GM12892 (cell line): ENCODE results near the gene CHKA.

Experiments
- DNase-seq: peaks from one replicate; pipeline ENCODE4 v3.0.0; 2011; ENCODE audit not compliant: insufficient read length
- FAIRE-seq: peaks from 2 replicates; lab custom pipeline; 2011; peaks lifted over from hg19 to GRCh38; lab: Jason Lieb, UNC
- POLR2A ChIP-seq: IDR thresholded peaks from 2 replicates; pipeline ENCODE4 v1.6.1; 2011; ENCODE audit warnings: low read depth, low read length, control low read depth
- POLR2AphosphoS5 ChIP-seq: IDR thresholded peaks from 2 replicates; pipeline ENCODE4 v1.6.1; 2011; ENCODE audit warnings: low read depth, low read length, control low read depth
- TAF1 ChIP-seq: IDR thresholded peaks from 2 replicates; pipeline ENCODE4 v1.6.1; 2011; ENCODE audit warnings: low read depth, mild to moderate bottlenecking, control low read depth, low read length, borderline replicate concordance

Gene CHKA

DNA sequence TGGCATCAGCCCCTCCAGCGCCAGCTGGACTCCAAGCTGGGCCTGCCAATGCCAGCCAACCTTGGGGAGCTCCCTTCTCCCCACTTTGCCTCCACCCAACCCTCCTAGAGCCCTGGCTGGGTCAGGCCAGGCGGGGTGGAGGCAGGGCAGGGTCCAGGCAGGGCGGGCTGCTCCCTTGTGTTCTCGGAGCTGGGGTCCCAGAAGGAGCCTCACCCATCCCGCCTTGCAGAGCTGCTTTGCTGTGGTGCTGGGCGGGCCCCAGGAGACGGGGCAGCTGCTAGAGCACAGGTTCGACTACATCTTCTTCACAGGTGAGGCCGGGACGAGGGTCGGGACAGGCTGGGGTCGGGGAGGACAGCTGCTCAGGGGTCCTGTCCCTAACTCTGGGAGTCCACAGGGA, 101.7 kb downstream of the CHKA start:
- DNase-seq (no peak), FAIRE-seq (no peak)
- no peak for TF ChIP-seq TAF1
- TF ChIP-seq POLR2AphosphoS5, result no peak
- TF ChIP-seq POLR2A, result no peak

GRCh38 chr11:68018730-68019190, 102.4 kb downstream of the CHKA start:
- FAIRE-seq, result no peak
- TF ChIP-seq POLR2A (no peak), POLR2AphosphoS5 (no peak)

GRCh38 chr11:68017980-68018729, 103.0 kb downstream of the CHKA start:
- DNase-seq, result no peak
- no peak for FAIRE-seq
- TF ChIP-seq TAF1 (no peak), POLR2AphosphoS5 (no peak), POLR2A (no peak)

More at GRCh38 chr11:68018730-68019190, 102.4 kb downstream of the CHKA start:
- DNase-seq, result no peak

DNA sequence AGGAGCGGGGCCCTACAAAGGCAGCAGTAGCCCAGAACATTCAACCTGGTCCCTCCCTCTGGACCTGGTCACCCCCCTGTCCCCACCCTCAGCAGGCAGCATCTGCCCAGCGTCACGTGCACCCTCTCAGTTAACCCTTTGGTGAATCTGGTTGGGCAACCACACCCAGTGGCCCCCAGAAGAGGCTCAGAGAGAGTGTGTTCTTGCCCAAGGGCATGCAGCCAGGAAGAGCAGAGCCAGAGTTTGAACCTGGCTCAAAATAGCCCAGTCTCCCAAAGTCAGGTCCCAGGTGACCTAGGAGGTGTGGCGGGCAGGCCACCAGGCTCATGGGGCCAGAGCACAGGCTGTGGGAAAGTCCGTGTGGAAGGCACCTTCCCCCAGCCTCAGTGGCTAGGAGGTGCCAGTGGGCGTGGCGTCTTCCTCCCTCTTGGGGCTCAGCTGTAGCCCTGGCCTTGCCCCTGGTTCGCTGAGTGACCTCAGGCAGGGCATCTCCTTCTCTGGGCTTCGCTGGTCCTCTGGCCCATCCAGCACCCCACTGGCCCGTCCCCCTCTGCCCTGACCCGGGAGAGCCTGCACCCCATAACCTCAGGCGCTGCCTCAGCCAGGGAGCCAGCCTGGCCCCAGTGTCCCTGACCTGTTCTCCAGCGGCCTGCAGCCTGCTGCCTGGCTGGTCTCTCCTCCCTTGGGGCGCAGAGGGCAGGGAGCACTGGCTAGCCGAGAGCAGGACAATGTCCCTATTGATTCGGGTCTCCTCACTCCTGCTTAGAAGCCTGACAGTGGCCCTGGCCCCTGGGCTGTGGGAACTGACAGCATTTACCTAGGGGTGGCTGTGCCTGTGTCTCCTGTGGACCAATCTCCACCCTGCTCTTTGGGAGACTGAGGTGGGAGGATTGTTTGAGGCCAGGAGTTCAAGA, 104.0 kb downstream of the CHKA start:
- FAIRE-seq (no peak), DNase-seq (no peak)
- TF ChIP-seq POLR2A, result no peak
- TF ChIP-seq POLR2AphosphoS5, result no peak
- no peak for TF ChIP-seq TAF1

DNA sequence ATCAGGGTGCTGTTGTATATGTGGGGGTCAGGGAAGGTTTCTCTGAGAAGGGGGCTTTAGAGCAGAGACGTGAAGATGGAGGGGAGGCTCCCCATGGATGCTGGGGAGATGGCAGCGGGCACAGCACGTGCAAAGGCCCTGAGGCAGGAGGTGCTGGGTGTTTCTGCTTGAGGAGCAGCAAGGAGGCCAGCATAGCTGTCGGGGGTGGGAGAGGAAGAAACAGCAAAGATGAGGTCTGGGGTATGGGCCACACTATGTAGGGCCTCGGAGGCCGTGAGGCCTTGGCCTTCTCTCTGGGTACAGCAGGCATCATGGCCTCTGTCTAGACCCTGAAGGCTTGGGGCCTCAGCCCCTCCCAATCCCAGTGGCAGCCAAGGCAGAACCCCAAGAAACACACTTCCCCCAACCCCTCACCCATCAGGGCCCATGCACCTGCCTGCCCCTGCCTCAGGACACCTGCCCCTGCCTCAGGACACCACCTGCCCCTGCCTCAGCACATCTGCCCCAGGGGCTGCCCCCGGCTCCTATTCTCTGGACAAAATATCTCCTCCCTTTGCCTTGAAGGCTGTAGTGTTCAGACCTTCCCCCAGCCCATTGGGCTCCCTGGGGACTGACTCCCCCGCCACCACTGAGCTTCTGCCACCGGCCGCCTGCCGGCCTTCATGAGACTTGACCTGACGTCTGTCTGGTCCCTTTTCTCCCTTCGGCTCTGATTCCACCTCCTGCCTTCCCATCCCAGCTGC, 104.9 kb downstream of the CHKA start:
- FAIRE-seq, result no peak
- TF ChIP-seq POLR2AphosphoS5 (no peak), TAF1 (no peak), POLR2A (no peak)
- no peak for DNase-seq

DNA sequence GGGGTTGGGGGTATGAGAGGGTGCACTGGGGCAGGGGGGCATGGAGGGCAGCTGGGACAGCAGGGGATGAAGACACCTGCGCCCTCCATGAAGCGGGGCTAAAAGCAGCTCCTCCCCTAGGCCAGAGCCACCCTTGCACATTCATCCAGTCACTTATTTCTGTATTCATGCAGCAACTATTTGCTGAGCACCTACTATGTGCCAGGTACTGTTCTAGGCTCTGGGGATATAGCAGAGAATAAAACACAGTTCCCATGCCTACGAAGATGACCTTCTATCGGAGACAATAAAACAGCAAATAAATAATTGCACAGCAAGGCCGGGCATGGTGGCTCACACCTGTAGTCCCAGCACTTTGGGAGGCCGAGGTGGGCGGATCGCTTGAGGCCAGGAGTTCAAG, 105.7 kb downstream of the CHKA start:
- no peak for TF ChIP-seq TAF1
- no peak for TF ChIP-seq POLR2A
- DNase-seq (no peak), FAIRE-seq (no peak)

DNA sequence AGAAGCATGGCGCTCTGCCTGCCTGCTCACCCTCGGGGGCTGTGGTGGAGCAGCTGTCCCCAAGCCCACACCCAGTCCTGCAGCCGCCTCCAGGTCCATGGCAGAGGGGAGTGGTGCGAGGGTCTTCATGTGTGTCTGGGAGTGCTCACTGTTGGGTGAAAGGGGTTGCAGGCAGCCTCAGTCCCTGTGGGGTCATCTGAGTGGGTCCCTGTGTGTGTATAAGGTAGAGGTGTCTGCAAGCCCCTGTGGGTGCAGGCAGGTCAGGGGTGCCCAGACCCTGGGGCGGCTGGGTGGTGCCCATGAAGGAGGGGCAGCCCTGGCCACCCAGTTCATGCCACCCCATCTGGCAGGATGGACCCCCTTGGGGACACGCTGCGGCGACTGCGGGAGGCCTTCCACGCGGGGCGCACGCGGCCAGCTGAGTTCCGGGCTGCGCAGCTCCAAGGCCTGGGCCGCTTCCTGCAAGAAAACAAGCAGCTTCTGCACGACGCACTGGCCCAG, 106.2 kb downstream of the CHKA start:
- TF ChIP-seq POLR2A (no peak), POLR2AphosphoS5 (no peak), TAF1 (no peak)
- no peak for DNase-seq
- FAIRE-seq, result no peak

DNA sequence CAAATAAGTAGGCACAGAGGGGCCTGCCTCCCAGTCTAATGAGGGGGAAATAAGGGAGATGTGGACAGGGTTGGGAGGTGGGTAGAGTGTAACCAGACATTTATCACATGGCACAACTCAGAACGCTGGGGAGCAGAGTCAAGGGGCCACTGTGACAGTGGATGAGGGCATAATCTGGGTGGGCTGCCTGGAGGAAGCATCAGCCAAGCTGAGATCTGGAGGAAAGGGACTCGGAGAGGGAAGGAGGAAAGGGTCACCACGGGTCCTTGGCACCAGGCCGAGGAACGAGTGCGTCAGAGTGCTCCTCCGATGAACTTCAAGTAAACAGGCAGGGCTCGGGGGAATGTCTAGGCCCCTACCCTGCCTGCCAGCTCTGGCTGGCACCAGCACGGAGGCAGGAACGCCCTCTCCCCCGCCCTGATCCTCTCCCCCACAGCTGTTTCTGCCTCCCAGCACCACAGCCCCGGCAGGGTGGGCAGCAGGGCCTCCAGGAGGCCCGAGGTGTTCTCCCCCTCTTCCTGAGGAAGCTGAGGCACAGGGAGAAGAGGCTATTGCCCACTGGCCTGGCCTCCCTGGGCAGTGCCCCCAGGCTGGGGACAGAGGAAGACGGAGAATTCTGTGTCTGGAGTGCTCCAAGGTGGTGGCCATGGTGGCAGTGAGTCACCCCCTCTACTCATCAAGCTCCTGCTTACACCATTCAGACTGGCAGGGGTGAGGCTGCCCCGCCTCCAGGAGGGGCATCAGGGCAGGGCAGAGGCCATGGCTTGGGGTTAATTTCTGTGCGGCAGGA, 106.8 kb downstream of the CHKA start:
- TF ChIP-seq POLR2AphosphoS5 (no peak), TAF1 (no peak), POLR2A (no peak)
- DNase-seq (no peak), FAIRE-seq (no peak)

DNA sequence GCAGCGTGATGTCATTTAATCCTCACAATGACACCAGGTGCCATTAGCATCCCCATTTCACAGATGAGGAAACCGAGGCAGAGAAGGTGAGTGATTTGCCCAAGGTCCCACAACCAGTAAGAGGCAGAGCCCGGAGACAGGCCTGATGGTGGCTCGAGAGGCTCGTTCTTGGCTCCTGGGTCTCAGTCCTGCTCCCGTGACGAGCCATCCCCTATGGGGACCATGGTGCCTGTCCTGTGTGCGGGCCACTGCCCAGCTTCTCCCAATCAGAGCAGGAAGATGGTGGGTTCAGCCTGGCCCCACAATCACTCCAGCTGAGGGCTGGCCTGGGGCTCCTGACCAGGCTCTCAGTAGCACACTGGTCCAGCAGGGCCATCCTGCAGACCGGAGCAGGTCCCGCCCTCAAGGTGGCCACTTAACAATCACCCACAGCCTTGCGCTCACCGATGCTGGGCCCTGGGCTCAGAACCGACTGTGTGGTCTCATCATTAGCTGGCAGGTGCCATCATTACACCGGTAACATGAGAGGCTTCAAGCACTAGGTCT, 107.5 kb downstream of the CHKA start:
- DNase-seq (no peak), FAIRE-seq (no peak)
- TF ChIP-seq POLR2A, result no peak
- no peak for TF ChIP-seq POLR2AphosphoS5
- TF ChIP-seq TAF1, result no peak

GRCh38 chr11:68012843-68013610, 108.2 kb downstream of the CHKA start:
- no peak for TF ChIP-seq TAF1
- TF ChIP-seq POLR2AphosphoS5, result no peak
- TF ChIP-seq POLR2A, result no peak
- FAIRE-seq (no peak), DNase-seq (no peak)
